ENCODE data around the gene NHSL2. TPM values are rescaled to one million over a fixed set of nuclear protein-coding genes. Genes with fewer than 3 reads are reported as not detected.
"Not testable (repeated sequence)": the region's sequence is repeated elsewhere in the genome, so short reads cannot be mapped to it uniquely, and the experiment has no call there.

Gene NHSL2
- total RNA-seq, 4 donors from 2014 or later, result 10.4 to 31.4 (median 17.7) TPM

DNA sequence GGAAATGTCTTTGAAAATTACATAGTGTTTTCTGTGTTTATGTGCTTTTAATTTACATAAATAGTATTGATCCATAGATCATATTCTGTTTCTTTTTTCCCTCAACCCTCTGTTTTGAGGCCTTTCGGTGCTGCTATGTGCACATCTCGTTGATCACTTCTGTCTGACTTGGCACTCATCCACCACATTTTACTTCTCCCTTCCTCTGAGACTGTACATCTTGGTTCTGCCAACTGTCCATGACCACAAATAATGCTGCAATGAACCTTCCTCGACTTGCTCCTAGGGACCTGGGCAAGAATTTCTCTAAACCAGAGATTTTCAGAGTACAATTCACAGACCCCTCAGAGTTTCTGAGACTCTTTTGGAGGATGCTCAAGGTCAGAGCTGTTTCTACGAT is 146.7 kb downstream of the NHSL2 start:
- Histone ChIP-seq H3K36me3 (no peaks in the 10 kb centered on the region), H3K27me3 (peaks cover 0 to 4% (median 0%) of the 10 kb centered on the region in 4 donors), H3K4me3 (no peak overlapping the region), H3K9me3 (no peaks in the 10 kb centered on the region), H3K4me1 (peaks cover 6 to 71% (median 66%) of the 10 kb centered on the region in 4 donors), H3K27ac (replicated peaks in 1 of 4) (peak overlapping the region in 2 of 4 donors; percentile 33 to 55)
- no peak for DNase-seq (ENCODE audit: extremely low spot score)
- intact Hi-C loops (cut with DNase I), result no loop called here
- TF ChIP-seq, protein P1, sequence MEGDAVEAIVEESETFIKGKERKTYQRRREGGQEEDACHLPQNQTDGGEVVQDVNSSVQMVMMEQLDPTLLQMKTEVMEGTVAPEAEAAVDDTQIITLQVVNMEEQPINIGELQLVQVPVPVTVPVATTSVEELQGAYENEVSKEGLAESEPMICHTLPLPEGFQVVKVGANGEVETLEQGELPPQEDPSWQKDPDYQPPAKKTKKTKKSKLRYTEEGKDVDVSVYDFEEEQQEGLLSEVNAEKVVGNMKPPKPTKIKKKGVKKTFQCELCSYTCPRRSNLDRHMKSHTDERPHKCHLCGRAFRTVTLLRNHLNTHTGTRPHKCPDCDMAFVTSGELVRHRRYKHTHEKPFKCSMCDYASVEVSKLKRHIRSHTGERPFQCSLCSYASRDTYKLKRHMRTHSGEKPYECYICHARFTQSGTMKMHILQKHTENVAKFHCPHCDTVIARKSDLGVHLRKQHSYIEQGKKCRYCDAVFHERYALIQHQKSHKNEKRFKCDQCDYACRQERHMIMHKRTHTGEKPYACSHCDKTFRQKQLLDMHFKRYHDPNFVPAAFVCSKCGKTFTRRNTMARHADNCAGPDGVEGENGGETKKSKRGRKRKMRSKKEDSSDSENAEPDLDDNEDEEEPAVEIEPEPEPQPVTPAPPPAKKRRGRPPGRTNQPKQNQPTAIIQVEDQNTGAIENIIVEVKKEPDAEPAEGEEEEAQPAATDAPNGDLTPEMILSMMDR (IDR thresholded peaks at IDR 0.05), result no peak
- TF ChIP-seq EP300 (IDR thresholded peaks at IDR 0.05) (no peak), POLR2A (IDR thresholded peaks at IDR 0.05; ENCODE audit: low read depth) (no peak), POLR2AphosphoS5 (IDR thresholded peaks at IDR 0.05) (no peak)
- 26% methylated on average over 4 of the region's 4 CpGs for WGBS

DNA sequence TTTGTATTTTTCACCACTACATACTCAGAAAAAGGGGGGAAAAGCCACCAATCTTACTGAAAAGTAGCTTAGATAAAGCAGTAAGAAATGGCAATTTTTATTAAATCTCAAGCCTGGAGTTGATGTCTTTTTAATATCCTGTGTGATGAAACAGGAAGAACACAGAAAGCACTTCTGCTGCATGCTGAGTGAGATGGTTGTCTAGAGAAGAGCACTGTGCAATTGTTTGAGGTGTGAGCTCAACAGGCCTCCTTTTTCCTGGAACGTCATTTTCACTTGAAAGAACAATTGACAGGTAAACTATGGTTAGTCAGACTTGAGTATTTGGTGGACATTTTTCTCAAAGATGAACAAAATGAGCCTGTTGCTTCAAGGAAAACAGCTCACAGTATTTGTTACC is 147.2 kb downstream of the NHSL2 start:
- intact Hi-C loops (cut with DNase I), result no loop called here

DNA sequence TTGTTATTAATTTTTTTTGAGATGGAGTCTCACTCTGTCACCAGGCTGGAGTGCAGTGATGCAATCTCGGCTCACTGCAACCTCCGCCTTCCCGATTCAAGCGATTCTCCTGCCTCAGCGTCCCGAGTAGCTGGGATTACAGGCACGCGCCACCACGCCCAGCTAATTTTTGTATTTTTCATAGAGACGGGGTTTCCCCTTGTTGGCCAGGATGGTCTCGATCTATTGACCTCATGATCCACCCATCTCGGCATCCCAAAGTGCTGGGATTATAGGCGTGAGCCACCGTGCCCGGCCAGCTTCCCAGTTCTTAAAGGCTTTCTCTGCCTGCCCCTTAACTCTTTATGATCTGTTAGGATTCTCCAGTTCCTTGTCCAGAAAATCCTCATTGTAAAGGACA is 147.7 kb downstream of the NHSL2 start:
- DNase-seq (ENCODE audit: extremely low spot score); H3K4me3 ChIP-seq; H3K27me3 ChIP-seq; intact Hi-C loops (cut with DNase I); H3K9me3 ChIP-seq; H3K36me3 ChIP-seq: not testable (repeated sequence)
- H3K27ac ChIP-seq (replicated peaks in 1 of 4), result peak overlapping the region in 3 of 4 donors; percentile 20 to 55 (median 27)
- H3K4me1 ChIP-seq, result peaks cover 6 to 71% (median 66%) of the 10 kb centered on the region in 4 donors
- 75% methylated on average over 15 of the region's 15 CpGs for WGBS

More for the DNA sequence above, 147.2 kb downstream of the NHSL2 start:
- Histone ChIP-seq H3K27ac (replicated peaks in 1 of 4) (peak overlapping the region in 2 of 4 donors; percentile 33 to 55), H3K4me3 (no peak overlapping the region), H3K36me3 (no peaks in the 10 kb centered on the region), H3K4me1 (peaks cover 6 to 71% (median 66%) of the 10 kb centered on the region in 4 donors), H3K27me3 (peaks cover 0 to 4% (median 0%) of the 10 kb centered on the region in 4 donors), H3K9me3 (no peaks in the 10 kb centered on the region)
- WGBS, result 29% methylated on average over 1 of the region's 1 CpG
- no peak for DNase-seq (ENCODE audit: extremely low spot score)
- TF ChIP-seq, protein P1 (IDR thresholded peaks at IDR 0.05), result no peak
- TF ChIP-seq EP300 (IDR thresholded peaks at IDR 0.05), result no peak
- TF ChIP-seq POLR2AphosphoS5 (IDR thresholded peaks at IDR 0.05), result no peak
- no peak for TF ChIP-seq POLR2A (IDR thresholded peaks at IDR 0.05; ENCODE audit: low read depth)

DNA sequence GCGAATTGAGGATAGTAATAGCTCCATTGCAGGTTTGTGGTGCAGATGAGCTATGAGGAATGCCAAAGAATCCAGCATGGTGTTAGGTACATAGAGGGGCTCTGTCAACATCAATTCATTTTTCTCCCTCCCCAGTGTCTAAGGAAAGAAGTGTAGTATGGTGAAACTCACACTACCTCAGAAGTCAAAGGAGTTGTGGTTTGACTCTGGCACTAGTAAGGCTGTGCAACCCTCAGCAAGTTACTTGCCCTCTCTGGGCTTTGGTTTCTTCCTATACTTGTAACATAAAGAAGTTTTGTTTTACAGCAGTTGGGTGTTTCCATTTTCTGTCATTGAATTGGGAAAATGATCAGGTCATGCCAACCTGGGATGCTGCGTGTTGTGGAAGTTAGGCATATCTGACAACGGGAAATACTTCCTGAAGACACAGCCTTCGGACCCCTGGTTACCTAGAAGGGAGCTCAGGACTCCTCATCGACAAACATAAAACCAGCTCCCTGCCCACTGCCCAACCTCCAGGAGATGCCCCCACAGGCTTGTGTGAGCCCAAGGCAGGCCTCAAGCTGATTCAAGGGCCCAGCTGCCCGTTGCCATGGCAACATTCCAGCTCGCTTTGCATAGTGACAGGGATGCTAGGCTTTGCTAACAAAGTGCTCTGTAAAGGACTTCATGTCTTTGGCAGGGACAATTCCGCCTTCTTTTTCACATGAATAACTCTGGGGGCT is 149.7 kb downstream of the NHSL2 start:
- Histone ChIP-seq H3K27me3 (peaks cover 0 to 12% (median 0%) of the 10 kb centered on the region in 4 donors), H3K9me3 (no peaks in the 10 kb centered on the region), H3K4me3 (no peak overlapping the region), H3K27ac (replicated peaks in 1 of 4) (peak overlapping the region; percentile 71 to 73 (median 72)), H3K4me1 (peaks cover 6 to 59% (median 56%) of the 10 kb centered on the region in 4 donors), H3K36me3 (no peaks in the 10 kb centered on the region)
- 46% methylated on average over 5 of the region's 8 CpGs for WGBS
- no peak for DNase-seq (ENCODE audit: extremely low spot score)
- TF ChIP-seq EP300 (IDR thresholded peaks at IDR 0.05), result no peak
- TF ChIP-seq POLR2A (IDR thresholded peaks at IDR 0.05; ENCODE audit: low read depth), result no peak
- no peak for TF ChIP-seq POLR2AphosphoS5 (IDR thresholded peaks at IDR 0.05)
- intact Hi-C loops (cut with DNase I), result no loop called here

DNA sequence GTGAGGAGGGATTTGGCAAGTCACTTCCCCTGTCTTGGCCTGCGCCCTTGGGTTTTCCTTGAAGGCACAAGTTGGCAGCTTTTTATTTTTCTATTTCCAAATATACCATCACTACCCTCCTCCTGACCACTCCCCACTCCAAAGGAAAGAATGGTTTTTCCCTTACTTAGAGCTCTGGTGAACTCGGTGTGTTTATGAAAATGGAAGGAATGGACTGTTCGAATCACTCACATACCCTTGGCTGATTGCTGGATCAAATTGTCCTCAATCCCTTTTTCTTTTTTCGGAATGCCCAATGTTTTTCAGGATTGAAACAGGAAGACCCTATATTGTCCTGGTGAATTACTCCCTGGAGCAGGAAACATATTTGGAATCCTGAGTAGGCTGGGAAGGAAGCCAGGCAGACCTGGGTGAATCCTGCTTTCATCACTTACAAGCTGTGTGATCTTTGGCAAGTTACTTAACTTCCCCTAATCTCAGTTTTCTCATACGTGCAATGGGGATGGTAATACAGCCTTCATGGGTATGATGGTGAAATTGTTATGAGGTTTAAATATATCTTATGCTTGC is 150.4 kb downstream of the NHSL2 start:
- TF ChIP-seq, protein P1 (IDR thresholded peaks at IDR 0.05), result no peak
- TF ChIP-seq POLR2A (IDR thresholded peaks at IDR 0.05; ENCODE audit: low read depth), result no peak
- no peak for TF ChIP-seq POLR2AphosphoS5 (IDR thresholded peaks at IDR 0.05)
- TF ChIP-seq EP300 (IDR thresholded peaks at IDR 0.05), result no peak
- no peaks in the 10 kb centered on the region for H3K9me3 ChIP-seq
- no peak for DNase-seq (ENCODE audit: extremely low spot score)
- H3K36me3 ChIP-seq, result no peaks in the 10 kb centered on the region
- H3K27me3 ChIP-seq, result peaks cover 0 to 12% (median 0%) of the 10 kb centered on the region in 4 donors
- intact Hi-C loops (cut with DNase I), result no loop called here
- no peak overlapping the region for H3K4me3 ChIP-seq
- H3K27ac ChIP-seq (replicated peaks in 1 of 4), result peak overlapping the region; percentile 71 to 73 (median 72)
- 56% methylated on average over 5 of the region's 5 CpGs for WGBS
- peaks cover 6 to 59% (median 57%) of the 10 kb centered on the region in 4 donors for H3K4me1 ChIP-seq

All from esophagus muscularis mucosa (tissue), 4 donors.